ENCODE results near the gene HELLS. TPM values are rescaled to one million over a fixed set of nuclear protein-coding genes. Genes with fewer than 3 reads are reported as not detected.
"Not testable (repeated sequence)": the region's sequence is repeated elsewhere in the genome, so short reads cannot be mapped to it uniquely, and the experiment has no call there.

Gene HELLS
- 100 to 1,000 TPM; 120 to 149 TPM for total RNA-seq

DNA sequence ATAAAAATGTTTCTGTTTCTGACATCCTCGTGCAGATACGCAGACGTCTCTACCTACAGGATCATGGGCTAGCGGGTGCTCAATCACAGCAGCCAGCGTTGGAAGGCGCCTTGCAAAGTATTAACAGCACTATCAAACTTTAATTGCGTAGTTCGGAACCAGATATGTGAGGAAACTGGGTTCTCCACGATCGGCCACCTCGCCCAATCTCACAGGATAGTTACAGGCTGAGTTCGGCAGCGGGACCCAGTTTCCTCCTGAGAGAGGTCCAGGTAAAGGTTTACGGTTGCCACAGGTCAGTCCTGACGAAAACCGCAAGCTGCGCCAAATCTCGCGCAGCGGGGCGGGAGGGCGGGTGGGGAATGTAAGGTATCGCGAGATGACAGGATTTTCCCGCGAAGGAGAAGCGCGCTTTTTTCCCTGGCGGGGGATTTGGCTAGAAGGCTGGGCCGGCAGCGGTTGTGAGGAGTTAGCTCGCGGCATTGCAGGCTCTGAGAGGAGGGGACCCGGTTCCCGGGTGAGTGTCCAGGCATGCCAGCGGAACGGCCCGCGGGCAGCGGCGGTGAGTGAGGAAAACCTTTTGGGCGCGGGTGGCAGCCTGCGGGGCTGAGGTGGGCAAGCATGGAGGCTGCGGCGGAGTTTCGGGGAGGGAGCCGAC, at the start of gene HELLS:
TSS of gene HELLS (plus strand) at position 398 of the 658 bp plus-strand sequence. CDS start at position 532, 134 bp downstream.
- no peaks in the 10 kb centered on the region for H3K9me3 Mint-ChIP-seq
- peak within 1 kb of the TSS; percentile 93 to 100 for H3K4me3 Mint-ChIP-seq
- peaks cover 11% of the 10 kb centered on the region for H3K27me3 Mint-ChIP-seq (ENCODE audit: low read depth)
- peaks cover 9 to 21% of the 10 kb centered on the region in 2 donors for H3K36me3 Mint-ChIP-seq (ENCODE audit: insufficient read depth in 2 of 2)
- H3K27ac Mint-ChIP-seq, result peak within 1 kb of the TSS; percentile 96
- DNase-seq, result peak; percentile 80 to 83
- peak; percentile 85 to 88 for ATAC-seq (replicated peaks in 1 of 2)
- H3K4me1 Mint-ChIP-seq (ENCODE audit: low read depth), result peaks cover 26% of the 10 kb centered on the region

DNA sequence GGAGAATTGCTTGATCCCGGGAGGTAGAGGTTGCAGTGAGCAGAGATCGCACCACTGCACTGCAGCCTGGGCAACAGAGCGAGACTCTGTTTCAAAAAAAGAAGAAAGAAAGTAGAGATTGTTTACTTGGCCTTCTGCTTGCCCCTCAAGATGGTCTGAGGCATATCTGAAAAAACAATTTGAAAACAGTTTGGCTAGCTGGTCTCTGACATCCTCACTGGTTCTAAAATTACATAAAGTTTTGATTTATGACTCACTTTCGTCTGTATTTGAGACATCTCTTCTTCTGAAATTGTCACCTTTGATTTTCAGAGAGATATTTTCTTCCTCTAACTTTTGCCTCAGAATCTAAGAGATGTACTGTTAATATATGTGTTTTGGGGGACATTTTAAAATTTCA, 49.6 kb upstream of the HELLS start:
- H3K9me3 Mint-ChIP-seq, result no peaks in the 10 kb centered on the region
- peak in 1 of 2 donors; percentile 33 for ATAC-seq (replicated peaks in 1 of 2)
- peaks cover 8% of the 10 kb centered on the region for H3K4me1 Mint-ChIP-seq (ENCODE audit: low read depth)
- H3K27ac Mint-ChIP-seq, result no peak overlapping the region
- no peak for DNase-seq
- H3K27me3 Mint-ChIP-seq (ENCODE audit: low read depth), result peaks cover 10% of the 10 kb centered on the region
- no peaks in the 10 kb centered on the region for H3K36me3 Mint-ChIP-seq (ENCODE audit: insufficient read depth in 2 of 2)
- H3K4me3 Mint-ChIP-seq, result peak overlapping the region in 1 of 2 donors; percentile 58

DNA sequence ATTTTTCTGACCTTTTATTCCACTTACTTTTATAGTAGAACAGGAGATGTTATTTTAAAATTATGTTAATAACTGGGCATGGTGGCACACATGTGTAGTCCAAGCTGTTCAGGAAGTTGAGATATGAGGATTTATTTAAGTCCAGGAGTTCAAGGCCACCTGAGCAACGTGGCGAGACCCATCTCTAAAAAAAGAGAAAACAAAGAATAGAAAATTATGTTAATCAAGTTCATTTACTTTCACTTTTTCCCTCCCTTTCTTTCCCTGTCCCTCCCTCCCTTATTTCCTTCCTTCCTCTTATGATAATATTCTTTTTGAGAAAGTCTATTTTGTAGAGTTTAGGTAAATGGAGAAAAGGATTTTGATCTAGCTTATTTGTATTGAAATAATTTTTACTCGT, 48.9 kb upstream of the HELLS start:
- H3K36me3 Mint-ChIP-seq (ENCODE audit: insufficient read depth in 2 of 2), result no peaks in the 10 kb centered on the region
- H3K4me1 Mint-ChIP-seq (ENCODE audit: low read depth), result peaks cover 8% of the 10 kb centered on the region
- H3K27me3 Mint-ChIP-seq (ENCODE audit: low read depth), result peaks cover 9% of the 10 kb centered on the region
- DNase-seq (no peak), ATAC-seq (replicated peaks in 1 of 2) (no peak)
- H3K9me3 Mint-ChIP-seq, result no peaks in the 10 kb centered on the region
- no peak overlapping the region for H3K4me3 Mint-ChIP-seq
- no peak overlapping the region for H3K27ac Mint-ChIP-seq

DNA sequence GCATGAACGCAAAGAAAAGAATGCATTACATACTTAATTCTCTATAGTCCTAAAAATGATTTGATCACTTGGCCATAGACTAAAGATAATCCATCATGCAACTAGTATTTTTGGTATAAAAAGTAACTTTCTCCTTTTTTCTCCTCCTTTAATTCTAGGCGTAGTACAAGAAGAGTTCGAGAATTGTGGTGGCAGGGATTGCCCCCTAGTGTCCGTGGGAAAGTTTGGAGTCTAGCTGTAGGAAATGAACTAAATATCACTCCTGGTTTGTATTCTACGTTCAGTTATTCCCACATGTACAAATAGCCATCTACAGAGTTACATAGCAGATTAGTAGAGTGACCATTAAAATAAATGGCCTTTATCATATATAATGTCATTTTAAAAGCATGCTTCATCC, 45.5 kb upstream of the HELLS start:
- DNase-seq, result no peak
- H3K27ac Mint-ChIP-seq, result no peak overlapping the region
- H3K27me3 Mint-ChIP-seq (ENCODE audit: low read depth), result peaks cover 4% of the 10 kb centered on the region
- no peaks in the 10 kb centered on the region for H3K9me3 Mint-ChIP-seq
- H3K36me3 Mint-ChIP-seq (ENCODE audit: insufficient read depth in 2 of 2), result no peaks in the 10 kb centered on the region
- no peak for ATAC-seq (replicated peaks in 1 of 2)
- H3K4me1 Mint-ChIP-seq (ENCODE audit: low read depth), result peaks cover 8% of the 10 kb centered on the region
- H3K4me3 Mint-ChIP-seq, result no peak overlapping the region

DNA sequence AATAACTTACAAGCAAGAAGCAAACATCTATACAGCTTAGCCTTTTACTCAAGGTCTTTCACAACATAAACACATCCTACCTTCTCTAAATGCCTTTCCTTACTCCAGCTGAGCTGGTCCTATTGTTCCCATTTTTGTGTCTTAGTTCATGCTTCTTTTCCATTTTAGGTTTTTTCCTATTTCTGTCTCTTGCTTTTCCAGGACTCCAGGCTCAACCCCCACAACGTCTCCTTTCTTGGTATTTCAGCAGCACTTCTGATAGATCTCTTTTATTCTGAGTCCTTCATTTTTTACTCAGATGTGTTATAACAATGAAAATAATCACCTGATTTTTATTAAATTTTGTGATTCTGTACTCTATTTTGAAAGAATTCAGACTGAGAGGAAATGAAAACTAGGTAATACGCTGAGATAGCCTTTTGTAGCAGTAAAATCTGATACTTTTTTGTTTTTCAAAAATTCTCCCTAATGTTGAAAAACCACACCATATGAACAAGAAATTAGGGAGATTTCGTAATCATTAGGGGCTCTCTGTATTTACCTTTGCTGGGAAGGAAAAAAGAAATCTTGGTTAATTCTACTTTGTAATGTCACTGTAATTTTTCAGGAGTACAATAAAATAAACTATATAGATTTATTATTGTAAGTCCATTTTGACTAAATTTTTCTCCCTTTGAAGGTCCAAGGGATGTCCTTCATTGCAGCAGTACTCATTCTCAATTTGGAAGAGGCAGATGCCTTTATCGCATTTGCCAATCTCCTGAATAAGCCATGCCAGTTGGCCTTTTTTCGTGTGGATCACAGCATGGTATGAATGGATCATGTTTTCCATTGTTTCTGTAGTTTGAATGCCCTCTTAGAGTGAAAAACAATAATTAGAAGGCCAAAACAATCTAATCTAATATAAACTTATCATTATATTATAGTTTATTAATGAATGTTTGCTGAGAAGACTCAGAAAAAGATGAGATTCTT, 24.0 kb upstream of the HELLS start:
- no peak for DNase-seq
- Mint-ChIP-seq H3K4me3 (no peak overlapping the region), H3K27me3 (ENCODE audit: low read depth) (peaks cover under 1% of the 10 kb centered on the region), H3K36me3 (ENCODE audit: insufficient read depth in 2 of 2) (no peaks in the 10 kb centered on the region), H3K9me3 (no peaks in the 10 kb centered on the region), H3K27ac (no peak overlapping the region), H3K4me1 (ENCODE audit: low read depth) (no peaks in the 10 kb centered on the region)
- no peak for ATAC-seq (replicated peaks in 1 of 2)

DNA sequence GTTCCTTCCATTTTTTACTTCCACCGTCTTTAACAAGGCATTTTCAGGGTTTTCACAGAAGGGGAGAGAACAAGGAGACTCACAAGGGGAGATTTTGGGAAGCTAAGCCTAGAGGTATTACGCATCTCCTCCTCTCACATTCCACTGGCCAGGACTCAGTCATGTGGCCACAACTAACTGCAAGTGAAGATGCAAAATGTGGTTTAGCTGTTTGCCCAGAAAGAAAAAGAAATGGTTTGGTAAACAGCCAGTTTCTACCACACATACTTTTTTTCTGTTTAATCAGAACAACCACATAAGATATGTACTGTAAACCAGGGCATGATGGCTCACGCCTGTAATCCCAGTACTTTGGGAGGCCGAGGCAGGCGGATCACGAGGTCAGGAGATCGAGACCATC, 21.4 kb upstream of the HELLS start:
- Mint-ChIP-seq H3K9me3 (no peaks in the 10 kb centered on the region), H3K4me1 (ENCODE audit: low read depth) (no peaks in the 10 kb centered on the region), H3K36me3 (ENCODE audit: insufficient read depth in 2 of 2) (no peaks in the 10 kb centered on the region), H3K27ac (no peak overlapping the region), H3K4me3 (no peak overlapping the region), H3K27me3 (ENCODE audit: low read depth) (peaks cover 15% of the 10 kb centered on the region)
- DNase-seq (no peak), ATAC-seq (replicated peaks in 1 of 2) (no peak)

DNA sequence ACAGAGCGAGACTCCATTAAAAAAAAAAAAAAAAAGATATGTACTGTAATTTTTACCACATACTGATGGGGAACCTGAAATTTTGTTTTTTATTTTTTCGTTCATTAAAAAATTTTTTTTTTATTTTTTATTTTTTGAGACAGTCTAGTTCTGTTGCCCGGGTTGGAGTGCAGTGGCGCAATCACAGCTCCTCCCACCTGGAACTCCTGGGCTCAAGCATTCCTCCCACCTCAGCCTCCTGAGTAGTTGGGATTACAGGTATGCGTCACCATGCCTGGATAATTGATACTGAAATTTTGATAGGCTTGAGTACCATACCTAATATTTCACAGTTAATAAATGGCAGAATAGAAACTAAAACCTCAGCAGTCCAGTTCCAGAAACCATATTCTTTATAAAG, 20.9 kb upstream of the HELLS start:
- ATAC-seq (replicated peaks in 1 of 2) (no peak), DNase-seq (no peak)
- Mint-ChIP-seq H3K9me3 (no peaks in the 10 kb centered on the region), H3K4me3 (no peak overlapping the region), H3K27ac (no peak overlapping the region), H3K36me3 (ENCODE audit: insufficient read depth in 2 of 2) (no peaks in the 10 kb centered on the region), H3K4me1 (ENCODE audit: low read depth) (no peaks in the 10 kb centered on the region), H3K27me3 (ENCODE audit: low read depth) (peaks cover 15% of the 10 kb centered on the region)

DNA sequence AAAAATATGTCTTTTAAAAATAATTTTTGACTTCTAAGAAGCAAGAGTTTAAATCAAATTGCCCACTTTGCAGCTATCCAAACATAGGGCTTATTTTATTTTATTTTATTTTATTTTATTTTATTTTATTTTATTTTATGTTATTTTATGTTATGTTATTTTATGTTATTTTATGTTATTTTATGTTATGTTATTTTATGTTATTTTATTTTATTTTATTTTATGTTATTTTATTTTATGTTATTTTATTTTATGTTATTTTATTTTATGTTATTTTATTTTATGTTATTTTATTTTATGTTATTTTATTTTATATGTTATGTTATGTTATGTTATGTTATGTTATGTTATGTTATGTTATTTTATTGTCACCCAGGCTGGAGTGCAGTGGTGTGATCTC, 14.0 kb upstream of the HELLS start:
- not testable (repeated sequence) for DNase-seq; H3K9me3 Mint-ChIP-seq; H3K4me1 Mint-ChIP-seq (ENCODE audit: low read depth); H3K4me3 Mint-ChIP-seq; H3K27ac Mint-ChIP-seq; ATAC-seq (replicated peaks in 1 of 2); H3K36me3 Mint-ChIP-seq (ENCODE audit: insufficient read depth in 2 of 2)
- H3K27me3 Mint-ChIP-seq (ENCODE audit: low read depth), result peaks cover 34% of the 10 kb centered on the region

DNA sequence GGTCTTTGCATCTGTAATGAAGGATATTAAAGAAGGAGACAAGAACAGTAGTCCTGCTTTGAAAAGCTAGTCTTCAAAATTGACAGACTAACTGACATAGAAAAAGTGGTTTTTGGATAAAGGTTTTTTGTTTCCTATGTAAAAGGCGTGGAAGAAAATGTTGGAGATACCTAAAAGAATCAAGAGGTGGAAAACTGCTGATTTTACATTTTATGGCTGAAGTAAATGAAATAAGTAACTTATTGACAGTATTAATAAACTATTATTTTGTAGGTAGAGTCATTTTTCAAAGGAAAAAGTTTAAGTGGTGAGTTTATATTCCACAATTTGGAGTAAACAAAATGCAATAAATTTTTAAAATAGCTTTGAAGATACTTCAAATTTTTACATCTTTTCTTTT, 12.6 kb upstream of the HELLS start:
- Mint-ChIP-seq H3K27ac (no peak overlapping the region), H3K4me3 (no peak overlapping the region), H3K27me3 (ENCODE audit: low read depth) (peaks cover 25% of the 10 kb centered on the region), H3K36me3 (ENCODE audit: insufficient read depth in 2 of 2) (no peaks in the 10 kb centered on the region), H3K4me1 (ENCODE audit: low read depth) (no peaks in the 10 kb centered on the region), H3K9me3 (no peaks in the 10 kb centered on the region)
- no peak for ATAC-seq (replicated peaks in 1 of 2)
- DNase-seq, result no peak

DNA sequence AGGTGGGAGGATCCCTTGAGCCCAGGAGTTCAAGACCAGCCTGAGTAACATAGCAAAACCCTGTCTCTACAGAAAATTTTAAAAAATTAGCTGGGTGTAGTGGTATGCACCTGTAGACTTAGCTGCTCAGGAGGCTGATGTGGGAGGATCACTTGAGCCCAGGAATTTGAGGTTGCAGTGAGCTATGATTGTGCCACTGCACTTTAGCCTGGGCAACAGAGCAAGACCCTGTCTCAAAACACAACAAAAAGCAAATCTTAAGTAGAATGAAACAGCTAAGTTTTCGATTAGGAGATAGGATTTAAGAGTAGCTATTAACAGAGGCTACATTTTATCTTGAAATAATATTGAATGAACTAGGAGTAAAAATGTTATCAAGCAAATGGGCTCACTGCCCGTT, 3.3 kb upstream of the HELLS start:
- H3K9me3 Mint-ChIP-seq; ATAC-seq (replicated peaks in 1 of 2); H3K4me3 Mint-ChIP-seq; DNase-seq; H3K27ac Mint-ChIP-seq: not testable (repeated sequence)
- Mint-ChIP-seq H3K4me1 (ENCODE audit: low read depth) (peaks cover 16% of the 10 kb centered on the region), H3K36me3 (ENCODE audit: insufficient read depth in 2 of 2) (peaks cover 7 to 12% of the 10 kb centered on the region in 2 donors), H3K27me3 (ENCODE audit: low read depth) (peaks cover 11% of the 10 kb centered on the region)

DNA sequence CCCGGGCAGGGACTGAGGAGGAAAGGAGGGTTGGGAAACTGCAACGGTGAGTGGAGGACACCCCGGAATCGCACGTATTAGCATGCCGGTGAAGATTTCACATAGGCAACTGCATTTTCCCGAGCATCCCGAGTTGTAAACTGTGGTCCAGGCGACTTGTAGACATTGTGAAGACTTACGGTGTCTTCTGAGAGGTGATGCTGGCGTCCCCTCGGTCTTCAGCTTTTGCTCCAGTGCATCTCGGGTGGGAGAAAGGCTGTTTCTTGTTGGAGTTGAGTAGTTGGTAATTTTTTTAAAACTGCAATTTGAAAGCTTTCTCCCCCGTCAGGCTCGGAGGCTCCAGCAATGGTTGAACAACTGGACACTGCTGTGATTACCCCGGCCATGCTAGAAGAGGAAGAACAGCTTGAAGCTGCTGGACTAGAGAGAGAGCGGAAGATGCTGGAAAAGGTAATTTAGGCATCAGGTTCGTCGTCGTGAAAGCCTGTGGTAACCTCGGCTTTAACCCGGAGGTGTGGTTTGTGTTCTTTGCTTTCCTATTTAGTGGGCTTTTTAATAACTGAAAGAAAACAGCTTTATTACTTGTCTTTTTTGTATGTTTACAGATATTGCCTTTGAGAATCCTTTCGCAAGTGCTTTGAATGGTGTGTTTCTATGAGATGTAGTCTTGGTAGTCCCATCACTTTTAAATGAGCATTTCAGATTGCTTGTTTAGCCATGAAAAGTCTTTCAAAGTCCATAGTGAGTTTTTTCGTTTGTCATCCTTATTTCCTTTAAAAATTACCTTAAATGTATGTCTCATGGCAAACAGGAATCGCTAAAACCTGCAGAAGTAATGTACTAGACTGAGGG, 687 bp downstream of the HELLS start:
- peak overlapping the region; percentile 93 to 100 for H3K4me3 Mint-ChIP-seq
- H3K36me3 Mint-ChIP-seq (ENCODE audit: insufficient read depth in 2 of 2), result peaks cover 9 to 21% of the 10 kb centered on the region in 2 donors
- DNase-seq (peak in 1 of 2 donors; percentile 6), ATAC-seq (replicated peaks in 1 of 2) (no peak)
- H3K9me3 Mint-ChIP-seq, result no peaks in the 10 kb centered on the region
- H3K4me1 Mint-ChIP-seq (ENCODE audit: low read depth), result peaks cover 26% of the 10 kb centered on the region
- H3K27me3 Mint-ChIP-seq (ENCODE audit: low read depth), result peaks cover 5% of the 10 kb centered on the region
- peak overlapping the region; percentile 93 for H3K27ac Mint-ChIP-seq

DNA sequence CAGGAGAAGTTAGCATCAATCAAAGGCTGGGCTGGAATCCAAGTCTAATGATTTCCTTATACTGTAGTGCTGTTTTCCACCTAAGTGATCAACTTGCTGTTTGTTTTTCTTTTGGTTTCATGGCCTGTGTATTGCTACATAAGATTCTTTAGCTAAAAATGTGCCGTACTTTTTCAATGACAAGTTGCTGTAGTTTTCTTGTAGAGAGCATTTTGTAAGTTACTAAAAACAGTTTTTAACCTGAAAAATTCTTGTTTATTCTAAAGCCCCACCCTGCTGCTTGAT, 1.3 kb downstream of the HELLS start:
- ATAC-seq (replicated peaks in 1 of 2) (no peak), DNase-seq (no peak)
- Mint-ChIP-seq H3K9me3 (no peaks in the 10 kb centered on the region), H3K27me3 (ENCODE audit: low read depth) (no peaks in the 10 kb centered on the region), H3K4me3 (peak overlapping the region; percentile 93 to 100), H3K4me1 (ENCODE audit: low read depth) (peaks cover 26% of the 10 kb centered on the region), H3K27ac (peak overlapping the region; percentile 93), H3K36me3 (ENCODE audit: insufficient read depth in 2 of 2) (peaks cover 9 to 19% of the 10 kb centered on the region in 2 donors)

DNA sequence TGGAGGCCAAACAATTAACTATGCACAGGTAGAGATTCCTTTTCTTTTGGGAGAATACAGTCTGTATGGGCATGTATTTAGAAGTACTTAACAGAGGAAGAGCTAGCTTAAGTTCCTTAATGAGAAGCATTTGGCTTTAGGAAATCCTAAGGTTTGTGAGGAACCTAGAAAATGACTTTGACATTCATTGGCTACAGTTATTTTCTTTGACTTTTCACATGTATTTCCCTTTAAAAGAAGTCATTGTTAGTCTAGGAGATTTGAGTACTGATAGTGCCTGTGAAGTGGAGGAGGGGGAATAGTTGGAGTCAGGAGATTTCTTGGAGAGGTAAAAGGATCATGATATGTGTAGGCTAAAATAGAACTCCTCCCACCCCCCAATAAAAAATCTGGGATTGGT, 3.6 kb downstream of the HELLS start:
- DNase-seq, result no peak
- H3K36me3 Mint-ChIP-seq (ENCODE audit: insufficient read depth in 2 of 2), result peaks cover 9 to 19% of the 10 kb centered on the region in 2 donors

More for the DNA sequence above, 3.6 kb downstream of the HELLS start:
- ATAC-seq (replicated peaks in 1 of 2), result no peak
- Mint-ChIP-seq H3K4me3 (peak overlapping the region in 1 of 2 donors; percentile 43), H3K4me1 (ENCODE audit: low read depth) (peaks cover 26% of the 10 kb centered on the region), H3K27ac (peak overlapping the region; percentile 20), H3K9me3 (no peaks in the 10 kb centered on the region), H3K27me3 (ENCODE audit: low read depth) (no peaks in the 10 kb centered on the region)

Measured in activated T-cell treated with anti-CD3 and anti-CD28 coated beads, Interleukin-2, amount 50 U/mL, for 72 hours (primary cell).